GM19452 (cell line): ENCODE measurements around the gene IFNL1.
"Not testable (repeated sequence)": the region's sequence is repeated elsewhere in the genome, so short reads cannot be mapped to it uniquely, and the experiment has no call there.

Source experiments
- ATAC-seq: cut with Tn5 transposase; IDR thresholded peaks from one replicate; pipeline ENCODE4 v1.9.1; 2021; ENCODE audit not compliant: unreplicated experiment

IFNL1 gene

DNA sequence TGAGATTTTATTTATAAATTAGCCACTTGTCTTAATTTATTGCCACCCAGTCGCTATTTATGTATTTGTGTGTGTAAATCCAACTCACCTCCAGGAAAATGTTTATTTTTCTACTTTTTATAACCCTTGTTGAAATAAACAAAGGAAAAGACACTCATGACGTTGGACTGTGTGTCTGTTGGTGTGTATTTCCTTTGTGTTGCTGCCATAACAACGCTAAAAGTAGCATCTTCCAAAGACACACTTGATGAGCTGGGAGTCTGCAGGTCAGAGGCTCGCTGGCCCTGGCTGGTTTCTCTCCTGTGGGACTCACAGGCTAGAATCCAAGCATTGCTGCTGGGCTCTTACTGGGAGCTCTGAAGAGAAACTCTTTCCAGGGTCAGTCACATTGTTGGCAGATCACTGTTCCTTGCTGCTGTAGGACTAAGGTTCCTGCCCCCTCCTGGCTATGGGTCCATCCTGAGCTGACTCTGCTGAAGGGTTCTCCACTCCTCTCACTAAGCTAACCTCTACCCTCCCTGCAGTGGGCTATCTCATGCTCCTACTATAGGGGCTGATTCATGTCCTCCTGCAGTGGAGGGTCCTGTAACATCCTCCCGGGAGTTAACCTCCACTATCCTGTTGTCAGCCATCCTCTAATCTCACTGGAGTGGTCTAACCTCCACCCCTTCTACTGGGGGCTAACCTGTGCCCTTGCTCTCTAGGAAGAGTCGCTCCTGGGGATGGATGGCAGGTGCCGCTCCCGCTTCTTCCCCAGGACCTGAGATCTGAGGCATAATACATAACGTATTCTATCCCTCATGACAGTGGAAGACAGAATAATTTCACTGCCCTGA is 26.0 kb upstream of the IFNL1 start:
- no peak for ATAC-seq

DNA sequence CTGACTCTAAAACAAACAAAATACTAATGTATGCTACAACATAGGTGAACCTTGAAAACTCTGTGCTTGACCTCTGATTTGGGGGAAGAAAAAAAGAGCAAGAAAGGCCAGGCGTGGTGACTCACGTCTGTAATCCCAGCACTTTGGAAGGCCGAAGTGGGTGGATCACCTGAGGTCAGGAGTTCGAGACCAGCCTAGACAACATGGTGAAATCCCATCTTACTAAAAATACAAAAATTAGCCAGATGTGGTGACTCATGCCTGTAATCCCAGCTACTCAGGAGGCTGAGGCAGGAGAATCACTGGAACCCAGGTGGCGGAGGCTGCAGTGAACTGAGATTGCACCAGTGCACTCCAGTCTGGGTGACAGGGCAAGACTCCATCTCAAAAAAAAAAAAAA is 22.3 kb upstream of the IFNL1 start:
- not testable (repeated sequence) for ATAC-seq

GRCh38 chr19:39275578-39275977 is 20.6 kb upstream of the IFNL1 start:
- no peak for ATAC-seq

DNA sequence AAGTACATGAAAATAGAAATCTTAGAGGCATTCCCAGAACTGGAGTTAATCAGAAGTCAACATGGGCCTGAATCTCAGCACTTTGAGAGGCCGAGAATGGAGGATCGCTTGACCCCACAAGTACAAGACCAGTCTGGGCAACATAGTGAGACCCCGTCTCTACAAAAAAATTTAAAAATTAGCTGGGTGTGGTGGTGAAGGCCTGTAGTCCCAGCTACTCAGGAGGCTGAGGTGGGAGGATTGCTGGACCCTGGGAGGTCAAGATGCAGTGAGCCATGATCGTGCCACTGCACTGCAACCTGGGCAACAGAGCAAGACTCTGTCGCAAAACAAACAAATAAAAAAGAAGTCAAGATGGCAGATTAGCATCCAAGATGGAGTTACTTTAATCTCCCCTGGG is 19.5 kb upstream of the IFNL1 start:
- no peak for ATAC-seq

GRCh38 chr19:39277598-39277997 is 18.6 kb upstream of the IFNL1 start:
- no peak for ATAC-seq

GRCh38 chr19:39282021-39282420 is 14.2 kb upstream of the IFNL1 start:
- no peak for ATAC-seq

DNA sequence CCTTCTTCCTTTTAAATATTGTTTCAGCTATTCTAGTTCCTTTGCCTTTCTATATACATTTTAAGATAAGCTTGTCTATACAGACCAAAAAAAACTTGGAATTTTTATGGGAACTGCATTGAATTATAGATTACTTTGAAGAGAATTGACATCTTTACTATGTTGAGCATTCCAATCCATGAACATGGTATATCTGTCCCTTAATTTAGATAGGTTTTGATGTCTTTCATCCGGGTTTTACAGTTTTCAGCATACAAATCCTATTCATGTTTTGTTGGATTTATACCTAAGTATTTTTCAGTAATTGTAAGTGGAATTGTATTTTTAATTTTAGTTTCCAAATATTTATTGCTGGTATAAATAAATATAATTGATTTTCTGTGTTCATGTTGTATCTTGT is 12.2 kb upstream of the IFNL1 start:
- ATAC-seq = no peak

DNA sequence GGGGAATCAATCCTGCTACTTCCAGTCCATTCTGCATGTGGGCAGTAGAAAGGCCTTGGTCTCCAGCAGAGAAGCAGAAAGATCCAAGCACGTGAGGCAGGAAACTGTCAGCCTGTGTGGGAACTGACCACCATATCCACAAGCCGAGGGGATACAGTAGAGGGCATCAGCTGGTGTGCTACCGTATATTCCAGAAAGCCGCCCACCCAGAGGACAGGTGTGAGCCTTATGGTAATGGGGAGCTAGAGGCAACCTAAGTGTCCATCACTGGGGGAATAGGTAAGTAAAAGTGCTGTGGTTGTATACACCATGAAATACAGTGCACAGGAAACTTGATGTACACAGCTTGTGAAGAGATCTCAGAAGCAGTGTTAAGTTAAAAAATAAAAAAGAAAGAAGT is 2.8 kb upstream of the IFNL1 start:
- no peak for ATAC-seq

- no peak for ATAC-seq
Measured at GRCh38 chr19:39296906-39297305, 699 bp downstream of the IFNL1 start.

DNA sequence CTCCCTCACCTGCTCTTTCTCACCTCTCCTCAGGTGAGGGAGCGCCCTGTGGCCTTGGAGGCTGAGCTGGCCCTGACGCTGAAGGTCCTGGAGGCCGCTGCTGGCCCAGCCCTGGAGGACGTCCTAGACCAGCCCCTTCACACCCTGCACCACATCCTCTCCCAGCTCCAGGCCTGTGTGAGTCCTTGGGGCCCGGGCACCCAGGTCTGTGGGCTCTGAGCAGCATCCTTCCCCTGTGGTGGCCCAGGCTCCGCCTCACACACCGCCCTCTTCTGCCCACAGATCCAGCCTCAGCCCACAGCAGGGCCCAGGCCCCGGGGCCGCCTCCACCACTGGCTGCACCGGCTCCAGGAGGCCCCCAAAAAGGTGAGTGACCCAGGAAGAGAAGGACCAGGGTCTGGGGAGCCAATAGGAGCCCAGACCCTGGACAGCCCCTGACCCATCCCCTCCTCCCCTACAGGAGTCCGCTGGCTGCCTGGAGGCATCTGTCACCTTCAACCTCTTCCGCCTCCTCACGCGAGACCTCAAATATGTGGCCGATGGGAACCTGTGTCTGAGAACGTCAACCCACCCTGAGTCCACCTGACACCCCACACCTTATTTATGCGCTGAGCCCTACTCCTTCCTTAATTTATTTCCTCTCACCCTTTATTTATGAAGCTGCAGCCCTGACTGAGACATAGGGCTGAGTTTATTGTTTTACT is 1.9 kb downstream of the IFNL1 start:
- ATAC-seq = no peak

- no peak for ATAC-seq
Measured at GRCh38 chr19:39299404-39299803, 3.2 kb downstream of the IFNL1 start.

GRCh38 chr19:39299832-39300231 is 3.6 kb downstream of the IFNL1 start:
- no peak for ATAC-seq

GRCh38 chr19:39301021-39301420 is 4.8 kb downstream of the IFNL1 start:
- no peak for ATAC-seq

DNA sequence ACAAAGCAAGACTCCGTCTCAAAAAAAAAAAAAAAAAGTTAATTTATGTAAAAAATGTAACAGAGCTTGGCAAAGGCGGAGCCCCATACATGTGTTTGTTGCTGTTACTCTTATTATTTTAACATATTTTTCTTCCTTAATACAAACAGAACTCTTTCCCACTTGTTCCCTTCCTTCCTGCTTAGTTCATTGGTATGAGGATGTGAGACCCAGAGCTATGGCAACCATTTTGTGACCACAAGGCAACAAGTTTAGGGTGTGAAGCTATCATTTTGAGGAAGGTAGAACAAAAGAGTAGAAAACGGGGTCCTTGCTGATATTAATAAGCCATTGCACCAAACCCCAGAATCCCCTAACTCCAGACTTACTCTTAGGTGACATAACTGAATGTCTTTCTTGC is 5.4 kb downstream of the IFNL1 start:
- ATAC-seq = no peak

DNA sequence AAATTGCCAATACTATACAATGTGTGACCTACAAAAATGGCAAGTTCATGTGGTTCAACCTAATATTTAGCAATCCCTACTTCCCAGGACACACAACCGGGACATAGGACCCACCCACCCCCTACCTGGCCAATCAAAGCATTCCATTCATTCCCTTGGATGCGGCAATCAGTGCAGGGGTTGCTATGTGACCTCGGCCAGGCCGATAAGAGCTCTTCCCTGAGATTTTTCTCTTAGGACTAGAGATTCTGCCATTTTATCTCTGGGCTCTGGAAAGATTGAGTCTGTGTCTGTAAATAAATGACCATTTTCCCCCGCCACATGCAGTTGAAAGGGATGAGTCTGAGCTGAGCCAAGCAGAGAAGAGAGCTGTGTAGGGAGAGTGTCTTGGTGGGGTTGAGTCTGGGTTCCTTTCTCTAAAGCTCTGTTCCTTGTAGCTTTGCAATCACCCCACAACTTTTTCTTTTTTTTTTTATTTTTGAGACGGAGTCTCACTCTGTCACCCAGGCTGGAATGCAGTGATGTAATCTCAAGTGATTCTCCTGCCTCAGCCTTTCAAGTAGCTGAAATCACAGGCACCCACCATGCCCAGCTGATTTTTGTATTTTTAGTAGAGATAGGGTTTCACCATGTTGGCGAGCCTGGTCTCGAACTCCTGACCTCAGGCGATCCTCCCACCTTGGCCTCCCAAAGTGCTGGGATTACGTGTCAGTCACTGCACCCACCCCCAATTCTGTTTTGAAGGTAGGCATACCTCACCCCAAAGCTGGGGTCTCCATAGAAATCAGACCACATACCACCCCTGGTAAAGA is 7.4 kb downstream of the IFNL1 start:
- ATAC-seq = no peak

- ATAC-seq = no peak
Measured at GRCh38 chr19:39304185-39304513, 7.9 kb downstream of the IFNL1 start.

DNA sequence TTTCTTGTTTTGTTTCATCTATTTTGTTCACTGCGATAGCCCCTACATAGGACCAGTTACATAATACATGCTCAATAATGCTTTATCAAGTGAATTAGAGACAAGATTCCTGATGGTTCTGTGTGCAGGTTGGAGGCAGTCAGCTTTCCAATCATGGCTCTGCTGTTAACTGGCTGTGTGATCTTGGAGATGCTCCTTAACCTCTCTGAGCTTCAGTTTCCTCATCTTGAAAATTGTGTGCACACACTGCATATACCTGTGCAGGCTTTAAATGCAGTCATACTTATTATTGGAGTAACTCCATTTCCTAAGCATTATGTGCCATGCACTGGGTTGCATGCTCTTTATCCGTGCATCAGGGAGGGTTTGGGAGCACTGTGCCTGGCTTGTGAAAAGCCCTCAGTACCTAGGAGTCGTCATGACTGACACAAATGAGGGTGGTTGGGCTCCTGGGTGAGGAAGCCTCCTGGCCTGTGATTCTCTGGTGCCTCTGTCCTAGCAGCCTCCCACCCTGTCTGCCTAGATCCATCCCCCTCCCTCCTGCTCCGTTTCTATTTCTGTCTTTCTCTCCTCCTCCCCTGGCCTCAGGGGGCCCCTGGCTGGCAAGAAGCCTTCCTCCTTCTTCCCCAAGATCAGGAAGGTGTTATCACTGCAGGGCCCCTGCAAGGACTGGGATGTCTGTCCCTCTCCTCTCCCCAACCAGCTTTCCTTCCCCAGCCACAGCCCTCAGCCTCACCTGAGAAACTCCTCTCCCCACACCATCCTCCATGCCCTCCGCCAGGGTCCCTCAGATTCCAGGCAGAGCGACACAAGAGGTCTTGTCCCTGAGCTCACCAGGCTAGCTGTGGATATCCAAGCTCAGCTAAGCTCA is 8.7 kb downstream of the IFNL1 start:
- no peak for ATAC-seq

DNA sequence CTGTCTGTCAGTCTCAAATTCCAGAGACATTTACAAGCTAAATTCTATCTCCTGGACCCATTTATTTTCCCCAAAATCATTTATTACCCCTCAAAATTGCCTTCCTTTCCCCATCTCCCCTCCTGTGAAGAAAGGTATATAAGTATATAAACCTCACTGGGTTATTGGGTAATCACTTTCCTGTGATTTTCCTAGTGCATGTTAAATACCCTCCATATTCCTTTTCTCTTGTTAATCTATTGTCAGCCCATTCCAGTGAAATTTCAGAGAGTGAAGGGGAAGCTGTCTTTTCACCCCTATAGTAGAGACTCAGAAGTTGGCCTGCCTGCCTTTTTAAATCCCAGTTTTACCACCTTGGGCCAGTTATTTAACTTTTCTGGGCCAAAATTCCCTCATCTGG is 9.9 kb downstream of the IFNL1 start:
- ATAC-seq = no peak

- ATAC-seq = no peak
Measured at GRCh38 chr19:39307046-39307821, 11.0 kb downstream of the IFNL1 start.
